ENCODE measurements around the gene ADRA2C. TPM values are rescaled to one million over a fixed set of nuclear protein-coding genes. Genes with fewer than 3 reads are reported as not detected.

Gene ADRA2C
- total RNA-seq, 1 experiment from 2014 or later = 8.6 TPM

DNA sequence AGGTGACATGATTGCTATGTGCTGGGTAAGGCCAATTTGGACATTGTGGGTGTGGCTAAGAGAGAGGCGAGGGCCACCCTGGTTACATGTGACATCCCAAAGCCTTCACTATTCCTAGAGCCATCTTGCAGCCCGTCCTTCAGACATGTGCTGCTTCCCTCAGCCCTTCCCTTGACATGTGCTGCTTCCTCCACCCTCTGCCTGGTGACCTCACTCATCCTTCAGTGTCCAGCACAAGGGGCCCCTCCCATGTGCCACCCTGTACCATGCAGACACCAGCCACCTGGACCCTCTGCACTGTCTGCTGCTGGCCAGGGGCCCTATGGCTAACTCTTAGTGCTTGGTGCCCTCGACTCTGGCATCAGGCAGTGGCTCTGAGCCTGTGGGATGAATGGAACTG lies 27.4 kb downstream of the ADRA2C start:
- Histone ChIP-seq H3K9ac (ENCODE audit: extremely low read depth, insufficient read length, low read length) (no peak overlapping the region), H3K4me1 (ENCODE audit: insufficient read depth, low read length) (no peaks in the 10 kb centered on the region; the same call in 1 of the 2 replicates), H3T11ph (ENCODE audit: low read length) (no peak overlapping the region), H3K79me2 (ENCODE audit: insufficient read depth, low read length) (no peaks in the 10 kb centered on the region), H3K18ac (ENCODE audit: insufficient read length, low read depth, low read length) (no peak overlapping the region), H3K79me1 (ENCODE audit: insufficient read depth, low read depth, low read length, poor library complexity, severe bottlenecking) (no peaks in the 10 kb centered on the region), H4K91ac (ENCODE audit: insufficient read length, low read depth, low read length) (no peak overlapping the region), H4K5ac (ENCODE audit: insufficient read length, low read depth, low read length) (no peak overlapping the region), H2BK15ac (ENCODE audit: low read depth, low read length) (no peak overlapping the region), H3K27me3 (ENCODE audit: insufficient read depth, low read length) (no peaks in the 10 kb centered on the region), H2BK120ac (ENCODE audit: low read depth, low read length, poor library complexity, severe bottlenecking) (no peak overlapping the region), H2BK20ac (ENCODE audit: low read depth, low read length, poor library complexity, severe bottlenecking) (no peak overlapping the region), H2BK5ac (ENCODE audit: insufficient read length, low read length) (no peak overlapping the region), H3K4me2 (ENCODE audit: insufficient read depth, insufficient read length, low read length) (no peak overlapping the region), H3K23ac (ENCODE audit: insufficient read length, low read depth, low read length) (no peak overlapping the region), H3K14ac (ENCODE audit: insufficient read depth, low read length) (no peak overlapping the region), H3K4ac (ENCODE audit: low read depth, low read length) (no peak overlapping the region), H3K23me2 (ENCODE audit: insufficient read length, low read depth, low read length, poor library complexity, severe bottlenecking) (no peaks in the 10 kb centered on the region), H3K27ac (ENCODE audit: insufficient read length, low read depth, low read length) (no peak overlapping the region), H3K9me3 (ENCODE audit: control insufficient read depth, low read depth, low read length) (no peaks in the 10 kb centered on the region), H2BK12ac (ENCODE audit: insufficient read length, low read depth, low read length) (no peak overlapping the region), H2AFZ (ENCODE audit: low read length) (no peak overlapping the region), H3K56ac (ENCODE audit: insufficient read length, low read depth, low read length) (no peak overlapping the region), H2AK5ac (ENCODE audit: insufficient read length, low read length) (no peak overlapping the region), H4K8ac (replicated peaks; ENCODE audit: insufficient read length, low read depth, low read length) (no peak overlapping the region), H4K20me1 (ENCODE audit: control insufficient read depth, insufficient read depth, insufficient read length) (no peaks in the 10 kb centered on the region)
- no peak for DNase-seq
- Mint-ChIP-seq H3K27ac (no peak overlapping the region), H3K9me3 (peaks cover 26 to 28% of the 10 kb centered on the region in 2 experiments), H3K36me3 (ENCODE audit: insufficient read depth in 1 of 3, low read depth in 3 of 3) (peaks cover 0 to 10% (median 5%) of the 10 kb centered on the region in 3 experiments; a peak in 3 of 7 replicates), H3K27me3 (ENCODE audit: low read depth) (peaks cover 35% of the 10 kb centered on the region), H3K4me3 (no peak overlapping the region), H3K4me1 (peaks cover 6 to 15% of the 10 kb centered on the region in 2 experiments)
- WGBS (ENCODE audit: extremely low coverage, insufficient read length, low lambda C conversion rate) = no CpG with 5 or more reads among the region's 3 CpGs
- TF ChIP-seq, protein P1, sequence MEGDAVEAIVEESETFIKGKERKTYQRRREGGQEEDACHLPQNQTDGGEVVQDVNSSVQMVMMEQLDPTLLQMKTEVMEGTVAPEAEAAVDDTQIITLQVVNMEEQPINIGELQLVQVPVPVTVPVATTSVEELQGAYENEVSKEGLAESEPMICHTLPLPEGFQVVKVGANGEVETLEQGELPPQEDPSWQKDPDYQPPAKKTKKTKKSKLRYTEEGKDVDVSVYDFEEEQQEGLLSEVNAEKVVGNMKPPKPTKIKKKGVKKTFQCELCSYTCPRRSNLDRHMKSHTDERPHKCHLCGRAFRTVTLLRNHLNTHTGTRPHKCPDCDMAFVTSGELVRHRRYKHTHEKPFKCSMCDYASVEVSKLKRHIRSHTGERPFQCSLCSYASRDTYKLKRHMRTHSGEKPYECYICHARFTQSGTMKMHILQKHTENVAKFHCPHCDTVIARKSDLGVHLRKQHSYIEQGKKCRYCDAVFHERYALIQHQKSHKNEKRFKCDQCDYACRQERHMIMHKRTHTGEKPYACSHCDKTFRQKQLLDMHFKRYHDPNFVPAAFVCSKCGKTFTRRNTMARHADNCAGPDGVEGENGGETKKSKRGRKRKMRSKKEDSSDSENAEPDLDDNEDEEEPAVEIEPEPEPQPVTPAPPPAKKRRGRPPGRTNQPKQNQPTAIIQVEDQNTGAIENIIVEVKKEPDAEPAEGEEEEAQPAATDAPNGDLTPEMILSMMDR (conservative IDR thresholded peaks at IDR 0.05) = no peak

Measured in H9 (cell line).